ENCODE results near the gene RCL1.
A peak's percentile ranks its signal among the peaks of the same experiment; 100 is the strongest.

RCL1 gene

GRCh38 chr9:4814913-4815312 is 22.2 kb downstream of the RCL1 start:
- no peak for DNase-seq

GRCh38 chr9:4815381-4815956 is 22.7 kb downstream of the RCL1 start:
- DNase-seq = no peak

GRCh38 chr9:4820168-4820567 is 27.4 kb downstream of the RCL1 start:
- DNase-seq = no peak

DNA sequence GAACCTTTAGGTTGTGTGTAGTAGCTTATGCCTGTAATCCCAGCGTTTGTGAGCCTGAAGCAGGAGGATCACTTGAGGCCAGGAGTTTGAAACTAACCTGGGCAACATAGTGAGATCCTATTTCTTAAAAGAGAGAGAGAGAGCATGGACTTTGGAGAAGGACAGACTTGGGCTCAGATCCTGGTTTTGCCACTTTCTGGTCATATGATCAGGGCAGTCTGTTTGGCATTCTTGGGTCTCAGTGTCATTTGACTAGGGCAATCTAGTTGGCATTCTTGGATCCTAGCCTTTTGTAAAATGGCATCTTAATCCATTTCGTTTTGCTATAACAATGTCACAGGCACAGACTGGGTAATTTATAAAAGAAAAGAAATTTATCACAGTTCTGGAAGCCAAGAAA is 28.4 kb downstream of the RCL1 start:
- DNase-seq = no peak

- DNase-seq = no peak
Measured at GRCh38 chr9:4822057-4822456, 29.3 kb downstream of the RCL1 start.

GRCh38 chr9:4826417-4827166 is 33.8 kb downstream of the RCL1 start:
- DNase-seq = no peak

DNA sequence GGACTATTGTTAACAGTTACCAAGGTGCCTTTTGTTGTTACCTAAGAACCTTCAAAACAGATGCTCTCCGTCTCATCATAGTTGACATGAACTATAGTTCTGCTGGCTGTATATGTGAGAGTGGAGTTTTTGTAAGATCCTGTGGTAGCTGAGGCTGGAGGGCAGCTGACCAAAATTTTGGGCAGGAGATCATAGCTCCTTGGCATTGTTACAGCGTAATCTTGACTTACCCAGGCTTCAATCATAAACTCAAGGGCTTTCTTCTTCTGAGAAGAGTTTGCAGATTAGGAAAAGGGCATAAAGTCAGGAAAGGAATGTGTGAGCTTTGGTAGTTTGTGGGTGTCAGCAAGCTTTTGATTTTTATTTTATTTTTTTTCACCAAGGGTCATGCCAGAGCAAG is 34.5 kb downstream of the RCL1 start:
- no peak for DNase-seq

- no peak for DNase-seq
Measured at GRCh38 chr9:4828761-4829160, 36.0 kb downstream of the RCL1 start.

GRCh38 chr9:4829969-4830368 is 37.2 kb downstream of the RCL1 start:
- DNase-seq = no peak

GRCh38 chr9:4830699-4831098 is 38.0 kb downstream of the RCL1 start:
- no peak for DNase-seq

GRCh38 chr9:4831119-4831518 is 38.4 kb downstream of the RCL1 start:
- DNase-seq = no peak

DNA sequence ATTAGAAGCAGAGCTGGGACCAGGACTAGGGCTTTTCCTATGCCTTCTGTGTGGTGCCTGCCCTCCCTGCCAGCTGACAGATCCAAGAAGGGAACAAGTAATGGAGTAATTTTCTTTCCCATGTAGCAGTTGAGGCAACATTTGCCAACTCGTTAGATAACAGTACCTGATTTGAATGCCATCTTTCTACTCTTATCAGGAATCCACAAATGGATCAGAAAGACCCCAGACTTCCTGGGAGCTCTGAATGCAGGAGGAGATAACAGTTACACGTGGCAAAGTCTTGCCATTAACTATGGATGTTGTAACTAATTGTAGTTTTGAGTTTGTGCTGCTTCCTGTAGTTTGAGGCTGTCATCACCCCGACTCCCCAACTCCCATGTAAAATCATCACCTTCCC is 39.2 kb downstream of the RCL1 start:
- DNase-seq = no peak

DNA sequence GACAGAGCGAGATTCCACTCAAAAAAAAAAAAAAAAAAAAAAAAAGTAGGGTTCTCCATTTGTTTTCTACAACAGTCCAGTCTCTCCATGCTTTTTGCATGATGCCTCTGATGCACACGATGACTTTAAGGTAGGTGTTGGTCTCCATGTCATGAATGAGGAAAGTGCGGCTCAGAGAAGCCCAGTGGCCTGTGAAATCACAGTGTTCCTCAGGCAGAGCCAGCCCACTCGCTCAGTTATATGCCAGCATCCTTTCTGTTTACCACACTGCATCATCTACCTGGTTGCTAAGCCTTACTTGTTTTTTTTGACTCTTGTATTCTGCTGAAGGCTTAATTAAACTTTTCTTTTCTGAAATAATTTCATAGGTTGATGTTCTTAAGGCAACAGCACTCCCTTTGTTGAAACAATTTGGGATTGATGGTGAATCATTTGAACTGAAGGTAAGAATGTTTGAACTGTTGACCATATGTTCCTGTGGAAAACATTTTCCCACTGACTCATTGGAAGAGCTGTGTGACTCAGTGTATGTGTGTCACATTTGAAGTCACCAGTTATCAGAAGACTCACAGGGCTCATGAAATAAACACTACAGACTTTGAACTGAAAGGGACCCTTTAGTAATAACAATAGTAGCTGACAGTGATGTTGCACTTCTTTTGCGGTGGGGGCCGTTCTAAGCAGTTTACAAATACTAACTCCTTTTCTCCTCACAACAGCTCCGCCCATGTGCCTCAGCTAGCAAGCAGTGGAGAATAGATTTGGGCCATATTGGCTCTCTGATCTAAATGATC is 40.2 kb downstream of the RCL1 start:
- peak; percentile 20 to 30 for DNase-seq

GRCh38 chr9:4833781-4834560 is 41.2 kb downstream of the RCL1 start:
- no peak for DNase-seq

- DNase-seq = no peak
Measured at GRCh38 chr9:4836676-4837075, 43.9 kb downstream of the RCL1 start.

DNA sequence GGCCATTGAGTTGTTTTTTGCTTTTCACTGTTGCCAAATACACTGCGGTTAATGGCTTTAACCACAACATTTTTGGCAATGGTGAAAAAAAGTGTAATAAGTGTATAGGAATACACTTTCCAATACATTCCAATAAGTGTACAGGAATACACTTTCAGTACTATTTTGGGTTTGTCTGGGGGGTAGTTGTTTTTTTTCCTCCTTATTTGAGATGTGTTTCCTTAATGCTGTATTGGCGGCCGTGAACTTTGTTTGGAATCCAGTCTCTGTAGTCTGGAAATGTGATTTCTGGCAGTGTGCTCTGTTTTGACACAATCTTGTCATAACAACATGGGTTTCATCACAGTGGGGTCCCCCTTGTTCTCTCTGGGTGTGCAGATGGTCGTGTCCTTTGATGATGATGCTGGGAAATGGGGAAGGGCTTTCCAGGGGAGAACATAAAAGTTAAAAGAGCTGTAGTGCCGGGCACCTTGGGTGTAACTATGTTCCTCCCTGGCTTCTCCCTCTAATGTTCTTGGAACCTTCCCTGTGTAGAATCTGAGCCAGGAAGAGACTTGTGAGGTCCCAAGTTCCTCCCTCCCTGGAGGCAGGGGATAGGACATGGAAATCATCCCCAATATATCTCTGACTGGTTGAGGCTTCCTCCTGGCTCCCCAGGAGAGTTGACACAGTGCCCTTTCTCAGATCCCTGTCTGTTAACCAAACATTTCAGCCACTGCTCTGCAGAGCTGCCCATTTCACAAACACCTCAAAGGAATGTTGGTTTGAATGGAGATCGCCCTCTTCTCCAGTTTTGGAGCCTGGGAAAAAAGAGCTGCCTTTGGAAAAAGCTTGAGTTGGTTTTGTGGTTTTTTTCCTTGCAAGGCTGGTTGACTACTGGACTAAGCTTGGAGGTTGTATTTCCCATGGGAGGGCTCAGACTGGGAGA is 44.8 kb downstream of the RCL1 start:
- DNase-seq = no peak

DNA sequence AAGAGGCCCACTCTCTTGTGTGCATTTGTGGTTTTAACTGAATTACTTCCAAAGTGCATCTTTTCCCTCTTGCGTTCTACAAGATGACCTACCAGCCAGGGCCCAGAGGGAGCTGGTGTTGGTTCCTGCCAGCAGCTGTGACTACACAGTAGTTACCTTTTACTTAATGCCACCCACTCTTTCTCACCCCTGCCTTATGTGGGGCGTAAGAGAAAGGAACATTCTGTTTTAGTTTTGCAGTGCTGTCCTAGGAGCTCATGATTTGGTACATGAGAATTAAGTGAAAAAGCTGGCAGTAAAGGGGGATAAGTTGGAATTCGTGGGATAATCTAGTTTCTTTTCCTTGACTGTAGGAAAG is 45.4 kb downstream of the RCL1 start:
- no peak for DNase-seq

- DNase-seq = no peak
Measured at GRCh38 chr9:4839470-4839912, 46.7 kb downstream of the RCL1 start.

- no peak for DNase-seq
Measured at GRCh38 chr9:4840018-4840417, 47.3 kb downstream of the RCL1 start.

DNA sequence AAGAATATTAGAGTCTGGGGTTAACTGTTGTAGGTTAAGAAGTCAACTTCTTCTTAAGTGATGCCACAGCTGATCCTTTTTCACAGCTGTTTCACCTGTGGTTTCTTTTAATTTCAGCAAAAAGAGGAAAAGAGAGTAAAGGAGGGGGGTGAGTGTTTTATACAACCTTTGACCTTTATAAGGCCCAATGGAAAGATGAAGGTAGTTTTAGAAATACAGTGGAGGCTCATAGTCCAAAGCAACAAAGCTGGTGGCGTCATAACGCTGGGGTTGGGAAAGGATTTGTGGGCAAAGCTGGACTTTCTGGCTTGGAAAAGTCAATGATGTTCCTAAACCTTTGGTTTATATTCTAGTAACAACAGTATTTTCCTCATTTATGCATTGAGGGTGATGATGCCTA is 49.5 kb downstream of the RCL1 start:
- DNase-seq = no peak

- DNase-seq = no peak
Measured at GRCh38 chr9:4842734-4843133, 50.0 kb downstream of the RCL1 start.

All from stimulated activated CD4-positive, alpha-beta T cell treated with anti-CD3 and anti-CD28 coated beads, Interleukin-4, amount 100 ng/mL, for 4 hours (primary cell).